ENCODE data around the gene IP6K3. TPM values are rescaled to one million over a fixed set of nuclear protein-coding genes. Genes with fewer than 3 reads are reported as not detected.

The IP6K3 gene
- total RNA-seq, 1 donor from 2014 or later = 44.2 TPM

GRCh38 chr6:33676416-33677142 lies 70.1 kb downstream of the IP6K3 start:
- DNase-seq = no peak
- intact Hi-C loops (cut with DNase I) = no loop called here

GRCh38 chr6:33675968-33676367 lies 70.7 kb downstream of the IP6K3 start:
- ATAC-seq (ENCODE audit: poor library complexity) (no peak), DNase-seq (no peak)
- intact Hi-C loops (cut with DNase I) = no loop called here

More at GRCh38 chr6:33676416-33677142, 70.1 kb downstream of the IP6K3 start:
- no peak for ATAC-seq (ENCODE audit: poor library complexity)

GRCh38 chr6:33673851-33674250 lies 72.9 kb downstream of the IP6K3 start:
- no peak for ATAC-seq (ENCODE audit: poor library complexity)
- no peak for DNase-seq
- intact Hi-C loops (cut with DNase I) = no loop called here

DNA sequence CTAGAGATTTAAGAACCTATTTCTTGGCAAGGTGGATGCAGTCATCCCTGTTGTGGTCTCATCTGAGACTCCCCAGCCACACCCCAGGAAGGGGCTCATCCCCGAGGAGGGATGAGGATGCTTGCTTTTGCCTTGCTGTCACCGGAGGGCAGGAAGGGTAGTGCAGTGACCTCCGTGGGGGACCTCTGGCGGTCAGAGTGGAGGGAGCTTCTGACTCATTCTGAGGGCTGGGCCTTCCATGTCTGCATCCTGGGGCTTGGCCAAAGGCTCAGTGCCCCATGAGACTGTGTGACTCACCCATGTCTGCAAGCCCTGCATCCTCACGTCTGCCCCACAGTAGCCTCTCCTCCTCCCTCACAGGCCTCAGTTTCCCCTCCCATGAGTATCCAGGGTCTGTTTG lies 73.9 kb downstream of the IP6K3 start:
- intact Hi-C loops (cut with DNase I) = no loop called here
- ATAC-seq (ENCODE audit: poor library complexity) (peak; percentile 94), DNase-seq (peak; percentile 94)

- DNase-seq (no peak), ATAC-seq (ENCODE audit: poor library complexity) (no peak)
- intact Hi-C loops (cut with DNase I) = no loop called here
These were observed 75.0 kb downstream of the IP6K3 start for GRCh38 chr6:33671744-33672072.

Small RNA genes lying within 50 kb of the gene (microRNA-seq; reads per million reads assigned to microRNA genes)
- 0.97 reads per million for gene MIR3934

Other genes with a start within 250 kb of the IP6K3 start
- gene BAK1, start 166.6 kb downstream of the IP6K3 start, total RNA-seq = 25.0 TPM
- gene ITPR3, start 125.6 kb downstream of the IP6K3 start, total RNA-seq = 6.0 TPM
- 208 TPM for gene UQCC2, start 35.2 kb downstream of the IP6K3 start, total RNA-seq
- 19.1 TPM for gene LEMD2, start 42.2 kb upstream of the IP6K3 start, total RNA-seq
- not detected for gene MLN, start 57.1 kb upstream of the IP6K3 start, total RNA-seq

All from Right ventricle myocardium superior (tissue), 1 donor.